Stimulated activated CD8-positive, alpha-beta memory T cell treated with anti-CD3 and anti-CD28 coated beads, Interleukin-12 subunit alpha, Interleukin-12 subunit beta, amount 100 ng/mL, for 24 hours (primary cell): ENCODE measurements around the gene TDRD10.
"Not testable (repeated sequence)": the region's sequence is repeated elsewhere in the genome, so short reads cannot be mapped to it uniquely, and the experiment has no call there.

Experiments used
- DNase-seq: peaks from one replicate; pipeline ENCODE4 v3.0.0-alpha.2; 2020; ENCODE audit errors: extremely low read depth

TDRD10 gene

DNA sequence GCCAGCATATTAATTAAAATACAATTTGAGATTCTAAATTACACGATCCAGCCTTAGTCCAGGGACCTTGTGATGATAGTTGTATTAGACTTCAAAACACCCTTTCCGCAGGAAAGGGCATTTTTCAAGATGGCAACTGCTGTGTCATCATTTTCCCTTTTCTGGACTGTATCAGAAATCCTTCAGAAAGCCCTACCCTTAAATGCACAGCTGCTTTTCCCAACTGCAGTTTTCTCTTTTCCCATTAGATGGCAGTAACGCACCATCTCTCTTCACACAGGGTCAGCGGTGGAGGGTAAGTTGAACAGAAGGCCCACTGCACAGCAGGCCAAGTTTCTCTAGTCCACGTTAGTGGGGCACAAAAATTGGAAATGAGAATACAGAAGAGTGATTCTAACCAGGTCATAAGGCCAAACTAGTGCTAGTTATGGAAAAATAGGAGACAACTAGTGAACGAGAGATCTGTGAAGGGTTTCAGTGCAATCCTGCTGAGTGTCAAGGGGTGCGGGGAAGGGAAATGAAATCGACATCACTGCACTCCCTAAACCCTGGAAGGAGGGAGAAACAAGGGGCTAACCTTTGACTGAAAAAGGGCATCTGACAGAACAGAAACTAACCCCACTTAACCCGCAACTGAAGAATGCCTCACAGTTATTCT is 22.1 kb upstream of the TDRD10 start:
- no peak for DNase-seq

- DNase-seq, result no peak
Measured at GRCh38 chr1:154481053-154481452, 21.0 kb upstream of the TDRD10 start.

- no peak for DNase-seq
Measured at GRCh38 chr1:154483941-154484803, 17.8 kb upstream of the TDRD10 start.

GRCh38 chr1:154485106-154485505 is 16.9 kb upstream of the TDRD10 start:
- DNase-seq, result no peak

DNA sequence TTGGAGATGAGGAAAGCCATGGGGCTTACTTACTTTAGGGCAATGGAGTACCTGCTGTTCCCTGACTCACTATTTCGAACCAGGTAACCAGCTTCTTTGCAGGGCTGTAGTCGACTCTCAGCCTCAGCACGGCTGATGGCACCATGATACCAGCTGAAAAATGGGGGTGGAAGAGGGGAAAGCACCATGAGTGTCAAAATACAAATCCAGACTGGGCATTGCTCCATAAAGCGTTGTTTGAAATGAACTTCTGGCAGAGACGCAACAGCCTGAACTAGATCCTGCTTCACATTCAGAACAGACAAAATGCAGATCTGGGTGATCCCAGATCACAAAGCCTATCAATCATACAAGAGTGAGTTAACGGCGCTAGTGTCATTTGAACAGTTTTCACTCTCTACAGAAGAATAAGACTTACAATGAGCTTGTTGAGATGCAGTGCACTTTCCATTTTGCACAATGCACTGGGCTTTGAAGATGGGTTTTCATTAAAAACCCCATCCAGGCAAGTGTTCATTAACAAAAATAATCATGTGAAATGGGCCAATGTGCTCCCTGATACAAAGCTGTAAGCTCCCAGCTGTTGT is 16.0 kb upstream of the TDRD10 start:
- DNase-seq, result no peak

GRCh38 chr1:154486756-154487155 is 15.3 kb upstream of the TDRD10 start:
- DNase-seq, result not testable (repeated sequence)

- DNase-seq, result no peak
Measured at GRCh38 chr1:154488922-154489321, 13.1 kb upstream of the TDRD10 start.

GRCh38 chr1:154489695-154490274 is 12.2 kb upstream of the TDRD10 start:
- no peak for DNase-seq

DNA sequence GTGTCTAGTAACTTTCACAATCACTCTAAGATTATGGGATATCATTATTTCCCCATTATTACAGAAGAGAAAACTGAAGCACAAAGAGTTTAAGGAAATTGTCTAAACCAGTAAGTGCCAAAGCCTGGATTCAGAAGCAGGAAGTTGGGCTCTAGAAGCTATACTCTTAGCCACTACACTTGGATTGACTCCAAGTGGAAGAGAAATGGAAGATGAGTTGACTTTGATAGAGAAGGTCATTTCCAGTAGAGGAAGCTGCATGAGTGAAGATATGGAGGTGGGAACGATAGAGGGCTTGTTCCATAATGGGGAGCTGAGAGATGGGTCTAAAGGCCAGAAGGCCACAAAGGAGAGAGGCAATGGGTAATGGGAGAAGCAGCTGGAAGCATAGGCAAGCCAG is 11.7 kb upstream of the TDRD10 start:
- DNase-seq, result no peak

DNA sequence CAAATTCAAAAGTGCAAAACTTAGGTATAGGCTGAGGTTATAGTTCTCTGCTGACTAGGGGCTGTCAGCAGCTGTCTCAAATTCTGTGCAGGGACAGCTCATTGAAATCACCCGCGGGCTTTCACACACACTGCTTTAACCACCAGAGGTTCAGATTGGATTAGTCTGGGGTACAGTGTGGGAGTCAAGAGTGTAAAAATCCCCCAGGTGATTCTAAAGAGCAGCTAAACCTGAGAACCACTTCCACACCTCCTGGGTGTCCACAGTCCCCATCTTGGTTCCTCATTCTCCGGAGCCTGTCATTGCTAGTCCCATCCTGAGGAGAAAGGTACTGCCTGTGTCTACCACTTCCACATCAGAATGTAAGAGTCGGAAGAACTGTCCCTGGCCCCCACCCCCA is 9.9 kb upstream of the TDRD10 start:
- no peak for DNase-seq

DNA sequence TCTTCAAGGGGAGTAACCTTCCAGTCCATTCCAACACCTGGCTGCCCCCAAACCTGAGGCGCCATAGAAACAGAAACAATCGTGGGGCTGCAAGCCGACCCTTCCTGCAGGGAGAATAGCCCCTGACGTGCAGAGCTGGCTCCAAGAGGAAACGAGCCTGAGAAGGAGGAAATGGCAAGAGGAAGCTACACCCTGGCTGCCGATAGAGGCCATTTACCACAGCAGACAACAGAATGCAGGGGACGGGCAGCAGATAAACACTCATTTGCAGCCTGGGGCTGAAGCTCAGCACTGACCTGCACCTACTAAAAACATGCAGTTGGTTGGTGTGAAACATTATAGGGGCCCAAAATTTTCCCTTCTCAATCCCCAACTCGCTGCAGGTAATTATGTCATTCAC is 8.7 kb upstream of the TDRD10 start:
- no peak for DNase-seq

DNA sequence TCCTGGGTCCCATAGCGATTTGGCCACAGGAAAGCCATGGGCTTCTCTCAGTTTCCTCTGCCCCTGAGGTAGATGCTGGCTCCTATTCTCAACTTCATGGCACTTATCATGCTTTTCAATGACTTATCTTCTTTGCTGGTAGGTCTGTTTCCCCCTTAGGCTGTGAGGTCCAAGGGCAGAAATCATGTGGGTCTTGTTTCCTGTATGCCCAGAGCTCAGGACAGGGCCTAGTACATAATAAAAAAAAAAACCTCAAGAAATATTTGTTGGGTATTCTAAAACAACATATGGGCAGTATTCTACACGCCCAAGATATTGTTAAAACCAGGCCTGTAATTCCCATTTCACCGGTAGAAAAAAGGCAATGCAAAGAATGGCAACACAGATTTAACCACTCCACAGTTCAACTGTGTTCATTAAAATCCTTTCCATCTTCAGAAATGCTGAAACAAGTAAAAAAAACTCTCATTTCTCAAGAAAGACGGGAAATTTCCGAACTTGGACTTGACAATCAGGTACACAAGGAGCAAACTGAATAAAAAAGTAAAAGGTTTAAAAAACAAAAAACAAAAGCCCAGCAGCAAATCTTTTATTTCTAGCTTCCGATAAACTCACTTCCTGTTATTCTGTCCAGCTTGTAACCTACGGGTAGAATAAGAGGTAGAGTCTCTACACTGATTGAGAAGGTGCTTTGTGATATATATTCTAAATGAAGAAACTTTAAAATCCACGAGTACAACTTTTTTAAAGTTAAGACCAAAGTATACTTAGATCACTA is 6.3 kb upstream of the TDRD10 start:
- no peak for DNase-seq

DNA sequence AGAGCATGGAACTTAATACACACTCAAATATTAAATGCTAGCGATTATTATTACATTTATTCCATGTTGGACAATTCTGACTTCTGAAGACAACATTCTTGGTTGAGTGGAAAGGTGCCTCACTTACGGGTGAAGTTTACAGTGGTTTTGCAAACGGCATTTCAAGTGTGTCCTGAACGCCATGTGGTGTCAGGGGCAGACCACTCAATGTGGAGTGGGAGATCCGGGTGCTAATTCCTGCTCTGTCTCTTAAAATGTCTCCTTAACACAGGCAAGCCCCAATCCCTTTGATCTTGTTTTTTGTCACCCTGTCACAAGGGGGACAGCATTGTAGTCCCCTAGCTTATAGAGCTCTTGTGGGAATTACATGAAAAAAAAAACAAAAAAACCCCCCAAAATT is 5.6 kb upstream of the TDRD10 start:
- DNase-seq, result no peak

DNA sequence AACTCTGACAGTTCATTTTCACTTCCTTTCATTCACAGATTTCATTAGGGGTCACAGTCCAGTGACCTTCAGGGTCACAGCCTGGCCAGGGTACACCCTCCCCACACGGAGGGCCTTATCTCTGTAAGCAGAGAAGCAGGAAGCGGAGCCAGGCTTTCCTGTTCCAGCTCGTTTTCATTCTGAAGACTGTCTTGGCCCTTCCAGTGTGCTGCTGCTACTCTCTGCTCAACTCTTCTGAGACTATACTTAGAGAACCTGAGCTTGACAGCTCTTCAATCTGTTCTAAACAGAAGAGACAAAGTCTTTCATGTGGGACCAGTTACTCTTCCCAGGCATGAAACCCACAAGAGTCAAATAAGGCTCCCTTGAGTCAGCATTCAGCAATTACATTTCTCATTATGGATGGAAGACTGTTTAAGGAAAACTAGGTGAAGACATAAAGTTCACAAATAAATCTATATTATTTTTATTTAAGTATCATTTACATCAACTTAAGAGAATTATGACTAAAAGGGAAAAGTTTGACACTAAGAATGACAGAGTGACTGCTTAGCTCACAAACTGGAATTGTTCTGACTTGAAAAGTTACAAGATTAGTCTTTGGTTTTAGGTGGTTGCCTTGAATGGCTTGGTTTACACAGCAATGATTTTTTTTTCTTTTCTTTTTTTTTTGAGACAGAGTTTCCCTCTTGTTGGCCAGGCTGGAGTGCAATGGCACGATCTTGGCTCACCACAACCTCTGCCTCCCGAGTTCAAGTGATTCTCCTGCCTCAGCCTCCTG is 4.8 kb upstream of the TDRD10 start:
- no peak for DNase-seq

GRCh38 chr1:154499446-154499845 is 2.6 kb upstream of the TDRD10 start:
- no peak for DNase-seq

GRCh38 chr1:154500533-154500932 is 1.5 kb upstream of the TDRD10 start:
- no peak for DNase-seq

DNA sequence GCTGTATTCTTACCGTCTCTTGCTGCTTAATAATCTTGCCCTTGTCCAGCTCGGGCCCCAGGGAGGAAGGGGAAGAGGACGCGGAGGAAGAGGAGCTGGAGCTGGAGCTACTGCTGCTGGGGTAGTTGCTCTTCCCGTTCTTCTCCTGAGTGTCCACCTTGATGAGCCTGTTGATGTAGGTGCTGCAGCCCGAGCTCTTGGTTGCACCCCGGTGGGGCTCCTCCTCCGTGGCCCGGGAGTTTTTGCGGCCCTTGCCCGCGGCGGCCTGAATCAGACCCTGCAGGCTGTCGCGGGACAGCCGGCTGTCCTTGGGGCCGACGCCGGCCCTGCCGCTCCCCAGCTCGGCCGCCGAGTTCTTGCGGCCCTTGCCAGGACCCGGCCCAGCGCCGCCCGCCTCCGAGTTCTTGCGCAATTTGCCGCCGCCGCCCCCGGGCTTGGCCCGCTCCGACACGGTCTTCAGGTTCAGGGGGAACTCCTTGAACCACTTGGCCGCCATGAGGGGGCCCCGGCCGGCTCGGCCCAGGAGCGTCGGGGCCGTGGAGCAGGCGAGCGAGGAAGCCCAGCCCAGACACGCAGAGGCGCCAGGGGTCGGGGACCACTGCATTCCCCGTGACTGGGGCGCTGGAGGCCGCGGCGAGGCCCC is 475 bp upstream of the TDRD10 start:
- DNase-seq, result no peak

GRCh38 chr1:154502744-154503115 is 711 bp downstream of the TDRD10 start:
- no peak for DNase-seq

DNA sequence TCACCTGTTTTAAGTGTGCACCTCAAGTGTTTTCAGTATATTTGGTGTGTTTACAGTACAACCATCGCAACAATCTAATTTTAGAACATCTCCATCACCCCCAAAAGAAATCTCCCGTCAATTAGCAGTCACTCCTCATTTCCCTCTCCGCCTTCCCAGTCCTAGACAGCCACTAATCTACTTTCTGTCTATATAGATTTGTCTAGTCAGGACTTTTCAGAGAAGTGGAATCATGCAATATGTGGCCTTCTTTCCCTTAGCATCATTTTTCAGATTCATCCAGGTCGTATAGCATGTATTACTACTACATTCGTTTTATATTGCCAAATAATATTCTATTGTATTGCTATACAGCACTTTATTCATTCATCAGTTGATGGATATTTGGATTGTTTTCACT is 1.9 kb downstream of the TDRD10 start:
- DNase-seq, result no peak

GRCh38 chr1:154512760-154513159 is 10.7 kb downstream of the TDRD10 start:
- DNase-seq, result no peak
